ENCODE measurements around the gene CPD. TPM values are rescaled to one million over a fixed set of nuclear protein-coding genes. Genes with fewer than 3 reads are reported as not detected.

The CPD gene
- total RNA-seq, 5 donors from 2014 or later (not counting 1 experiment from before 2014, with no cell fraction given), result 18.7 to 38.0 (median 24.1) TPM

DNA sequence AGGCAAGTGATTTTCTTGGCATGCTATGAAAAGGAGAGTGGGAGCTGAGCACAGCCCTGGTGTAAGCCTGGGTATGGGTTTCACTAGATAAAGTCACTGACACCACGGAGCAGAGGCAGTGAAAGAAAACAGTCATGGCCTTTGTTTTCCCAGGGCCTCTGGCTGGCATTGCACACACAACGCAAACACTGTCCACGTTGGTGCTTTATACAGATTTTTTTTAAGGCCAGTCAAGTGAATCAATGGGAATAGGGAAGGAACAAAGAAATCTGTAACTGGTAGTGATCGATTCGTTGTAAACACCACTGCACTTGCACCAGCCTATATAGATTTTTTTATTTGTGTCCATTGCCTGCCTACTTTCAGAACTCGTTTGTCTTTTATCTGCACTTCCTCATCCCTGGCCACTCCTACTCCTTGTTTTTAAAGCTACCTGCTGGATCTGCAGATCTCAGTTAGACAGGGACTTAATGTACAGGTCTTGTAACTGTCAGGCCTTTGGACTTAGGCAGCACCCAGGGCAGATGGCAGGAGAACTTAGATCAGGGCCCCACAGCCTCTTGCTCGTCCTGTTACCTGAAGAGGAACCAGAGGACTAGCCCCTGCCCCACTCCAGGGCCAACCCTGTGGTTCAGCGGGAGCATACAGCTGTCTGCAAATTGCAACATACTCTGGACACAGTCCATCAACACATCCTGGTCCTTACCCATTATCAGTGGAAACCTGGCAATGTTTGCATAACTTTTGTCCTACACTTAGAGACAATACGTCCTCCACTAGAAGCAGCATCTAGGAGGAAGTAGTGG lies 34.2 kb upstream of the CPD start:
- no peaks in the 10 kb centered on the region for H3K36me3 ChIP-seq (ENCODE audit: control insufficient read depth in 2 of 2, extremely low read depth in 1 of 2, insufficient read depth in 1 of 2, low read length in 1 of 2)
- DNase-seq (no peak), ATAC-seq (replicated peaks in 1 of 4) (no peak)
- H3K4me3 ChIP-seq (ENCODE audit: control insufficient read depth in 1 of 2, extremely low read depth in 1 of 2, low read length in 1 of 2), result no peak overlapping the region
- Mint-ChIP-seq H3K9me3 (no peaks in the 10 kb centered on the region), H3K4me3 (no peak overlapping the region), H3K4me1 (peaks cover 6 to 8% (median 7%) of the 10 kb centered on the region in 3 donors), H3K36me3 (no peaks in the 10 kb centered on the region), H3K27me3 (no peaks in the 10 kb centered on the region), H3K27ac (no peak overlapping the region)
- no peaks in the 10 kb centered on the region for H3K27me3 ChIP-seq (replicated peaks in 1 of 2; ENCODE audit: control insufficient read depth in 2 of 2, extremely low read depth in 1 of 2, insufficient read depth in 2 of 2, low read length in 1 of 2)
- H3K27ac ChIP-seq (ENCODE audit: low read length), result no peak overlapping the region
- ChIA-PET CTCF (interaction anchor here in 1 of 2 donors (0.5 to 1.2 kb wide), 2 partner anchors 39 to 239 kb away, joined by 3 to 4 read pairs; no protein-coding TSS in a partner anchor), POLR2A (interaction anchor here in 1 of 2 donors (0.6 kb wide), 1 partner anchor 707 kb away, joined by 3 read pairs; no protein-coding TSS in a partner anchor)
- 95% methylated on average over 7 of the region's 9 CpGs for WGBS (ENCODE audit: insufficient coverage)
- peaks cover 0 to 10% of the 10 kb centered on the region in 2 experiments for H3K4me1 ChIP-seq (ENCODE audit: control insufficient read depth in 1 of 2, extremely low read depth in 1 of 2, insufficient read depth in 2 of 2, low read length in 2 of 2)
- H3K9me3 ChIP-seq, result no peaks in the 10 kb centered on the region

DNA sequence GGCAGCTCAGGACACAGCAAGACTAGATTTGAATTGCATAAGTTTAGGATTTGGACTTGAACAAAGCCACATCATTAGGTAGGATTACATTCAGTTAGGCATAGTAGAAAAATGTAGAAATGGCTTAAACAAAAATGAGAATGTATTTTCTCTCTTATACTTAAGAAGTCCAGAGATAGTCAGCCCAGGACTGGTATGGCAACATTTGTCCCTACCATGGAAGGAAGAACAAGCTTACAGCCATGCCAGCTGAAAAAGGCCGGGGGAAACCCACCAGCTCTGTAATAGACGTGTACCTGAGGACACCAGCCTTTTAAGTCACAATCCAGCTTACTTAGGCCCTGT lies 33.7 kb upstream of the CPD start:
- H3K27ac Mint-ChIP-seq, result no peak overlapping the region
- H3K36me3 Mint-ChIP-seq, result no peaks in the 10 kb centered on the region
- ATAC-seq (replicated peaks in 1 of 4) (no peak), DNase-seq (no peak)
- no peaks in the 10 kb centered on the region for H3K27me3 Mint-ChIP-seq
- WGBS (ENCODE audit: insufficient coverage), result no CpG with 5 or more reads among the region's 2 CpGs
- H3K4me1 Mint-ChIP-seq, result peaks cover 3 to 4% (median 4%) of the 10 kb centered on the region in 3 donors
- no peaks in the 10 kb centered on the region for H3K9me3 Mint-ChIP-seq
- Histone ChIP-seq H3K36me3 (ENCODE audit: control insufficient read depth in 2 of 2, extremely low read depth in 1 of 2, insufficient read depth in 1 of 2, low read length in 1 of 2) (no peaks in the 10 kb centered on the region), H3K27ac (ENCODE audit: low read length) (no peak overlapping the region), H3K4me3 (ENCODE audit: control insufficient read depth in 1 of 2, extremely low read depth in 1 of 2, low read length in 1 of 2) (no peak overlapping the region), H3K27me3 (replicated peaks in 1 of 2; ENCODE audit: control insufficient read depth in 2 of 2, extremely low read depth in 1 of 2, insufficient read depth in 2 of 2, low read length in 1 of 2) (no peaks in the 10 kb centered on the region), H3K4me1 (ENCODE audit: control insufficient read depth in 1 of 2, extremely low read depth in 1 of 2, insufficient read depth in 2 of 2, low read length in 2 of 2) (peaks cover 0 to 7% of the 10 kb centered on the region in 2 experiments), H3K9me3 (no peaks in the 10 kb centered on the region)
- ChIA-PET POLR2A (interaction anchor here in 1 of 2 donors (0.6 kb wide), 1 partner anchor 707 kb away, joined by 3 read pairs; no protein-coding TSS in a partner anchor), CTCF (interaction anchor here in 1 of 2 donors (0.6 kb wide), 1 partner anchor 50 kb away, joined by 9 read pairs; no protein-coding TSS in a partner anchor)
- no peak overlapping the region for H3K4me3 Mint-ChIP-seq

GRCh38 chr17:30345527-30346075 lies 33.1 kb upstream of the CPD start:
- no peak overlapping the region for H3K27ac ChIP-seq (ENCODE audit: low read length)
- ChIA-PET CTCF (interaction anchor here in 1 of 2 donors (0.6 kb wide), 1 partner anchor 49 kb away, joined by 9 read pairs; no protein-coding TSS in a partner anchor), POLR2A (interaction anchor here in 1 of 2 donors (0.6 kb wide), 1 partner anchor 708 kb away, joined by 3 read pairs; no protein-coding TSS in a partner anchor)
- no peak overlapping the region for H3K4me3 ChIP-seq (ENCODE audit: control insufficient read depth in 1 of 2, extremely low read depth in 1 of 2, low read length in 1 of 2)
- H3K36me3 ChIP-seq (ENCODE audit: control insufficient read depth in 2 of 2, extremely low read depth in 1 of 2, insufficient read depth in 1 of 2, low read length in 1 of 2), result no peaks in the 10 kb centered on the region
- Mint-ChIP-seq H3K27me3 (no peaks in the 10 kb centered on the region), H3K36me3 (no peaks in the 10 kb centered on the region), H3K4me1 (no peaks in the 10 kb centered on the region), H3K9me3 (no peaks in the 10 kb centered on the region), H3K27ac (no peak overlapping the region), H3K4me3 (no peak overlapping the region)
- 93% methylated on average over 2 of the region's 4 CpGs for WGBS (ENCODE audit: insufficient coverage)
- H3K9me3 ChIP-seq, result no peaks in the 10 kb centered on the region
- no peak for DNase-seq
- no peaks in the 10 kb centered on the region for H3K27me3 ChIP-seq (replicated peaks in 1 of 2; ENCODE audit: control insufficient read depth in 2 of 2, extremely low read depth in 1 of 2, insufficient read depth in 2 of 2, low read length in 1 of 2)
- ATAC-seq (replicated peaks in 1 of 4), result no peak
- H3K4me1 ChIP-seq (ENCODE audit: control insufficient read depth in 1 of 2, extremely low read depth in 1 of 2, insufficient read depth in 2 of 2, low read length in 2 of 2), result peaks cover 0 to 2% of the 10 kb centered on the region in 2 experiments

DNA sequence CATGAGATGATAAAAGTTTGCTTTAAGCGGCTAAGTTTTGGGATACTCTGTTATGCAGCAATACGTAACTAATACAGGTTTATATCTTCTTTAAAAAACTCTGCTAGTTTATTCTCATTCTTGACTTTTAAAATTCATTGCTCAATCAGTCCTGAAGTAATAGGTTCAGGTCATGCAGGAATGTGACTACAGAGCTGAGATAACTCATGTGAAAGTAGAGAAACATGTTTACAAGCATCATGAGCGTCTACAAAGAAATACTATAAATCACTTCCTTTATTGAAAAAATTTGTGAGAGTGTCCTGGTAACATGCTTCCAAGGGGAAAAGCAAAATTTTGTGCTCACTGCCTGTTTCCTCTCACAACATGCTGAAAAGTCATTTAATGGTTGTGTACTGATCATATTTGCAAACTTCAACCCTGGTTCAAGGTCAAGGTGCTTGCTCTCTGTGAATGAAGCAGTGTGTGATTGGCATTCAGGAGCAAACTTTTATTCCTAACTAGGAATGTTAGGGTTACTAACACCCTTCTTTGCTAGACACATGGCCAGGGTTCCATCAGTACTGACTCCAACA lies 32.4 kb upstream of the CPD start:
- no CpG with 5 or more reads among the region's 3 CpGs for WGBS (ENCODE audit: insufficient coverage)
- Histone ChIP-seq H3K27ac (ENCODE audit: low read length) (no peak overlapping the region), H3K4me3 (ENCODE audit: control insufficient read depth in 1 of 2, extremely low read depth in 1 of 2, low read length in 1 of 2) (no peak overlapping the region), H3K9me3 (no peaks in the 10 kb centered on the region), H3K4me1 (ENCODE audit: control insufficient read depth in 1 of 2, extremely low read depth in 1 of 2, insufficient read depth in 2 of 2, low read length in 2 of 2) (no peaks in the 10 kb centered on the region), H3K36me3 (ENCODE audit: control insufficient read depth in 2 of 2, extremely low read depth in 1 of 2, insufficient read depth in 1 of 2, low read length in 1 of 2) (no peaks in the 10 kb centered on the region), H3K27me3 (replicated peaks in 1 of 2; ENCODE audit: control insufficient read depth in 2 of 2, extremely low read depth in 1 of 2, insufficient read depth in 2 of 2, low read length in 1 of 2) (no peaks in the 10 kb centered on the region)
- ChIA-PET POLR2A (no interaction called here), CTCF (no interaction called here)
- Mint-ChIP-seq H3K27ac (no peak overlapping the region), H3K4me1 (no peaks in the 10 kb centered on the region), H3K27me3 (no peaks in the 10 kb centered on the region), H3K4me3 (no peak overlapping the region), H3K9me3 (no peaks in the 10 kb centered on the region), H3K36me3 (no peaks in the 10 kb centered on the region)
- ATAC-seq (replicated peaks in 1 of 4) (no peak), DNase-seq (no peak)

GRCh38 chr17:30347488-30347887 lies 31.2 kb upstream of the CPD start:
- H3K9me3 Mint-ChIP-seq, result no peaks in the 10 kb centered on the region
- no peaks in the 10 kb centered on the region for H3K27me3 ChIP-seq (replicated peaks in 1 of 2; ENCODE audit: control insufficient read depth in 2 of 2, extremely low read depth in 1 of 2, insufficient read depth in 2 of 2, low read length in 1 of 2)
- no peak overlapping the region for H3K27ac Mint-ChIP-seq
- no peak overlapping the region for H3K4me3 ChIP-seq (ENCODE audit: control insufficient read depth in 1 of 2, extremely low read depth in 1 of 2, low read length in 1 of 2)
- no peak overlapping the region for H3K4me3 Mint-ChIP-seq
- no peaks in the 10 kb centered on the region for H3K36me3 Mint-ChIP-seq
- no peaks in the 10 kb centered on the region for H3K27me3 Mint-ChIP-seq
- POLR2A ChIA-PET, result no interaction called here
- no peak overlapping the region for H3K27ac ChIP-seq (ENCODE audit: low read length)
- WGBS (ENCODE audit: insufficient coverage), result no CpG with 5 or more reads among the region's 4 CpGs
- no peaks in the 10 kb centered on the region for H3K4me1 Mint-ChIP-seq
- no peaks in the 10 kb centered on the region for H3K36me3 ChIP-seq (ENCODE audit: control insufficient read depth in 2 of 2, extremely low read depth in 1 of 2, insufficient read depth in 1 of 2, low read length in 1 of 2)
- no peaks in the 10 kb centered on the region for H3K4me1 ChIP-seq (ENCODE audit: control insufficient read depth in 1 of 2, extremely low read depth in 1 of 2, insufficient read depth in 2 of 2, low read length in 2 of 2)
- CTCF ChIA-PET, result interaction anchor here (0.6 kb wide), 2 partner anchors 505 to 551 kb away, joined by 3 read pairs; no protein-coding TSS in a partner anchor
- ATAC-seq (replicated peaks in 1 of 4) (no peak), DNase-seq (no peak)
- H3K9me3 ChIP-seq, result no peaks in the 10 kb centered on the region

DNA sequence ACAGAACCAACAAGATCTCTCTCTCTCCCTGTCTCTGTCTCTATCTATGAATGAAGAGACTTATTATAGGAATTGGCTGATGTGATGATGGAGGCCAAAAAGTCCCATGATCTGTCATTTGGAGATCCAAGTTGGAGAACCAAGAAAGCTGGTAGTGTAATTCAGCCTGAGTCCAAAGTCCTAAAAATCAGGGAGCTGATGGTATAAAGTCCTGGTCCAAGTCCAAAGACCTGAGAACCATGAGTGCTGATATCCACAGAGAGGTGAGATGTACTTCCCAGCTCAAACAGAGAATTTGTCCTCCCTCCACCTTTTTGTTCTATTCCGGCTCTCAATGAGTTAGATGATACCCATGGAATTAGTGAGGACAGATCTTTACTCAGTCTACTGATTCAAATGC lies 29.5 kb upstream of the CPD start:
- H3K4me1 ChIP-seq (ENCODE audit: control insufficient read depth in 1 of 2, extremely low read depth in 1 of 2, insufficient read depth in 2 of 2, low read length in 2 of 2), result no peaks in the 10 kb centered on the region
- no peaks in the 10 kb centered on the region for H3K4me1 Mint-ChIP-seq
- CTCF ChIA-PET, result no interaction called here

More for the DNA sequence above, 29.5 kb upstream of the CPD start:
- DNase-seq (no peak), ATAC-seq (replicated peaks in 1 of 4) (no peak)
- no peak overlapping the region for H3K27ac ChIP-seq (ENCODE audit: low read length)
- H3K9me3 Mint-ChIP-seq, result no peaks in the 10 kb centered on the region
- no peak overlapping the region for H3K4me3 Mint-ChIP-seq
- POLR2A ChIA-PET, result interaction anchor here in 1 of 2 donors (0.5 kb wide), 1 partner anchor 29 kb away, joined by 4 read pairs; the partner anchor contains the start of gene CPD
- H3K9me3 ChIP-seq, result no peaks in the 10 kb centered on the region
- no peaks in the 10 kb centered on the region for H3K27me3 ChIP-seq (replicated peaks in 1 of 2; ENCODE audit: control insufficient read depth in 2 of 2, extremely low read depth in 1 of 2, insufficient read depth in 2 of 2, low read length in 1 of 2)
- no peak overlapping the region for H3K4me3 ChIP-seq (ENCODE audit: control insufficient read depth in 1 of 2, extremely low read depth in 1 of 2, low read length in 1 of 2)
- H3K36me3 Mint-ChIP-seq, result no peaks in the 10 kb centered on the region
- H3K27ac Mint-ChIP-seq, result no peak overlapping the region
- no CpG with 5 or more reads among the region's 1 CpG for WGBS (ENCODE audit: insufficient coverage)
- H3K36me3 ChIP-seq (ENCODE audit: control insufficient read depth in 2 of 2, extremely low read depth in 1 of 2, insufficient read depth in 1 of 2, low read length in 1 of 2), result no peaks in the 10 kb centered on the region
- H3K27me3 Mint-ChIP-seq, result no peaks in the 10 kb centered on the region

Data from T-cell (primary cell).